ENCODE data around the gene SLBP. TPM values are rescaled to one million over a fixed set of nuclear protein-coding genes. Genes with fewer than 3 reads are reported as not detected.

SLBP gene
- total RNA-seq, 1 experiment from 2014 or later = 43.5 TPM

DNA sequence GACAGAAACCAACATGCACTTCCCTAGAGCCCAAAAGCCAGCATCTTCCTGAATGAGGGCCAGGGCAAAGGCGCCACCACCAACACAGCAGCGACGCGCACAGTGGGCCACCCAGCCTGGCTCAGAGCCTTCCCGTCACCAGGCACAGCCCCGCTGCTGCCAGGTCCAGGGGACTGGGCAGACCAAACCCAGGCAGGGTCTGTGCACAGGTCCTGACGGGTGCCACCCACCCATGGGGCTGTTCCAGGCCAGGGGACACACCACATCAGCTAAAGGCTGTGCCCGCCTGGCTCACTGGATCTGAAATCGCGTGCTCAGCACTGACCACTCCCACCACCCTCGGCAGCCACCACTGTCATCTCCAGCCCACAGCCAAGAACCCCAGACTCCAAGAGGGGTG lies 41.8 kb downstream of the SLBP start:
- TF ChIP-seq, protein P1, sequence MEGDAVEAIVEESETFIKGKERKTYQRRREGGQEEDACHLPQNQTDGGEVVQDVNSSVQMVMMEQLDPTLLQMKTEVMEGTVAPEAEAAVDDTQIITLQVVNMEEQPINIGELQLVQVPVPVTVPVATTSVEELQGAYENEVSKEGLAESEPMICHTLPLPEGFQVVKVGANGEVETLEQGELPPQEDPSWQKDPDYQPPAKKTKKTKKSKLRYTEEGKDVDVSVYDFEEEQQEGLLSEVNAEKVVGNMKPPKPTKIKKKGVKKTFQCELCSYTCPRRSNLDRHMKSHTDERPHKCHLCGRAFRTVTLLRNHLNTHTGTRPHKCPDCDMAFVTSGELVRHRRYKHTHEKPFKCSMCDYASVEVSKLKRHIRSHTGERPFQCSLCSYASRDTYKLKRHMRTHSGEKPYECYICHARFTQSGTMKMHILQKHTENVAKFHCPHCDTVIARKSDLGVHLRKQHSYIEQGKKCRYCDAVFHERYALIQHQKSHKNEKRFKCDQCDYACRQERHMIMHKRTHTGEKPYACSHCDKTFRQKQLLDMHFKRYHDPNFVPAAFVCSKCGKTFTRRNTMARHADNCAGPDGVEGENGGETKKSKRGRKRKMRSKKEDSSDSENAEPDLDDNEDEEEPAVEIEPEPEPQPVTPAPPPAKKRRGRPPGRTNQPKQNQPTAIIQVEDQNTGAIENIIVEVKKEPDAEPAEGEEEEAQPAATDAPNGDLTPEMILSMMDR (IDR thresholded peaks at IDR 0.05; ENCODE audit: unreplicated experiment) = no peak
- no peak for DNase-seq (ENCODE audit: unreplicated experiment)
- intact Hi-C loops (cut with micrococcal nuclease) = no loop called here
- no peaks in the 10 kb centered on the region for H3K9me3 Mint-ChIP-seq (ENCODE audit: unreplicated experiment)
- H3K36me3 Mint-ChIP-seq (ENCODE audit: insufficient read depth, unreplicated experiment) = peaks cover 11% of the 10 kb centered on the region
- BruUV-seq (replicated peaks) = no TSS peak
- H3K27ac Mint-ChIP-seq (ENCODE audit: low read depth, unreplicated experiment) = no peak overlapping the region
- ChIA-PET POLR2A (no interaction called here), CTCF (no interaction called here)
- H3K27me3 Mint-ChIP-seq (ENCODE audit: insufficient read depth, unreplicated experiment) = no peaks in the 10 kb centered on the region
- H3K4me1 Mint-ChIP-seq (ENCODE audit: insufficient read depth, unreplicated experiment) = no peaks in the 10 kb centered on the region
- H3K4me3 Mint-ChIP-seq (ENCODE audit: unreplicated experiment) = no peak overlapping the region

DNA sequence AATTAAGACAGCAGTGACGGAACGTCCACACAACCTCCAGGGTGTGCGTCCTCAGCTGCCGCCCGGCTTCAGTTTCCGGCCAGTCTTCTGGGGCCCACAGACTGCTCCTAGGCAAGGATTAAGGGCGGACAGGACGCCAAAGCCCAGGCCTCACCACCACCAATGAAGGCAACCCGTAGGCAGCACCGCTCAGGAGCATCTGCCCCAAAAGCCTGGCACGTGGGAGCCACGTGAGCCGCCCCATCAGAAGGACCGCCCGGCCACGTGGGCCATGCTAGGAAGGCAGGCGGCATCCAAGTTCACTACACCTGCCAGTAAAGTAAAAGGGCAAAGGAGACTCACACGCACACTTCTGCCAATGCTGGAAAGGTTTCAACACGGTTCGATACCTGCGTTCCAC lies 42.3 kb downstream of the SLBP start:
- no peak for DNase-seq (ENCODE audit: unreplicated experiment)
- intact Hi-C loops (cut with micrococcal nuclease) = no loop called here
- H3K27ac Mint-ChIP-seq (ENCODE audit: low read depth, unreplicated experiment) = no peak overlapping the region
- peaks cover 9% of the 10 kb centered on the region for H3K36me3 Mint-ChIP-seq (ENCODE audit: insufficient read depth, unreplicated experiment)
- ChIA-PET POLR2A (no interaction called here), CTCF (no interaction called here)
- no peaks in the 10 kb centered on the region for H3K4me1 Mint-ChIP-seq (ENCODE audit: insufficient read depth, unreplicated experiment)
- no TSS peak for BruUV-seq (replicated peaks)
- TF ChIP-seq, protein P1 (IDR thresholded peaks at IDR 0.05; ENCODE audit: unreplicated experiment) = no peak
- H3K9me3 Mint-ChIP-seq (ENCODE audit: unreplicated experiment) = no peaks in the 10 kb centered on the region
- no peaks in the 10 kb centered on the region for H3K27me3 Mint-ChIP-seq (ENCODE audit: insufficient read depth, unreplicated experiment)
- no peak overlapping the region for H3K4me3 Mint-ChIP-seq (ENCODE audit: unreplicated experiment)

DNA sequence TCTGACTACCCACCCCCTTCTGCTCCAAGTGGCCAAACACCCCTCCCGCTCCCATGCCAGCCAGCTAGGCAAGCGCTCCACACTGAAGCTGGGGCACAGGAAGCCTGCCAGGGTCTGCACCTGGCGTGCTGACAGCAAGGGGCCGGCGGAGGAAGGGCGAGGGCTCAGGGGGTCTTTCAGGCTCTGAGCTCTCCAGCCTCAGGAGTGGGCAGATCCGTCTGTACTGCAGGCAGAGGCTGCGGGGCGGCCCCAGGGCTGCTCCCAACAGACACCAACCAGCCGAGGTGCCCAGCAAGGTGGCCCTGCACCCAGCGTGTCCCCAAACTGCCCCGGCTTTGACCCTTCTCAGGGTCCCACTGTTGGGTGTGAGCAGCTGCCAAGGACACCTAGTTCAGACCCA lies 42.8 kb downstream of the SLBP start:
- POLR2A ChIA-PET = no interaction called here
- H3K9me3 Mint-ChIP-seq (ENCODE audit: unreplicated experiment) = no peaks in the 10 kb centered on the region
- no peak for DNase-seq (ENCODE audit: unreplicated experiment)
- CTCF ChIA-PET = no interaction called here
- no peak overlapping the region for H3K27ac Mint-ChIP-seq (ENCODE audit: low read depth, unreplicated experiment)
- no peaks in the 10 kb centered on the region for H3K27me3 Mint-ChIP-seq (ENCODE audit: insufficient read depth, unreplicated experiment)
- TF ChIP-seq, protein P1 (IDR thresholded peaks at IDR 0.05; ENCODE audit: unreplicated experiment) = no peak
- no peak overlapping the region for H3K4me3 Mint-ChIP-seq (ENCODE audit: unreplicated experiment)
- BruUV-seq (replicated peaks) = no TSS peak
- intact Hi-C loops (cut with micrococcal nuclease) = no loop called here
- H3K36me3 Mint-ChIP-seq (ENCODE audit: insufficient read depth, unreplicated experiment) = peaks cover 6% of the 10 kb centered on the region
- H3K4me1 Mint-ChIP-seq (ENCODE audit: insufficient read depth, unreplicated experiment) = no peaks in the 10 kb centered on the region

DNA sequence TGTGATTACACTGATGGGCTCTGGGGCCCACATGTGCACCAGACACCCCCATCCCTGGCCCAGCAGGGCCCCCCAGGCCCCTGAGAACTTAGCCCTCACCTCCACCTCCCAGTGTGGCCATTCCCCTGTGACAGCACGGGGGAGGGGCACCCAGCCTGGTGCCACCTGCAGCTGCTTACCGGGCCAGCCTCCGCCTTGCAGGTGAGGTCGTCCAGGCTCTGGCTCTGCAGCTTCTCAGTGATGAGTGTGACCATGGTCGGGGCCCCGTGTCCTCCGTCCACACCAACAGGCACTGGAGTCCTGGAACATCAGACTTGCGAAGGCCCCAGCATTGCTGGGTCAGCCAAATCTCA lies 43.7 kb downstream of the SLBP start:
- no peak overlapping the region for H3K4me3 Mint-ChIP-seq (ENCODE audit: unreplicated experiment)
- H3K9me3 Mint-ChIP-seq (ENCODE audit: unreplicated experiment) = no peaks in the 10 kb centered on the region
- ChIA-PET POLR2A (no interaction called here), CTCF (no interaction called here)
- no TSS peak for BruUV-seq (replicated peaks)
- H3K27me3 Mint-ChIP-seq (ENCODE audit: insufficient read depth, unreplicated experiment) = no peaks in the 10 kb centered on the region
- no peak for DNase-seq (ENCODE audit: unreplicated experiment)
- intact Hi-C loops (cut with micrococcal nuclease) = no loop called here
- no peak overlapping the region for H3K27ac Mint-ChIP-seq (ENCODE audit: low read depth, unreplicated experiment)
- TF ChIP-seq, protein P1 (IDR thresholded peaks at IDR 0.05; ENCODE audit: unreplicated experiment) = no peak
- no peaks in the 10 kb centered on the region for H3K4me1 Mint-ChIP-seq (ENCODE audit: insufficient read depth, unreplicated experiment)
- peaks cover 6% of the 10 kb centered on the region for H3K36me3 Mint-ChIP-seq (ENCODE audit: insufficient read depth, unreplicated experiment)

Measured in MCF 10A (cell line).